Activated CD8-positive, alpha-beta memory T cell treated with anti-CD3 and anti-CD28 coated beads, Interleukin-2, amount 50 U/mL, for 4 hours (primary cell): ENCODE measurements around the gene ZNF319.

ENCODE experiments used
- DNase-seq: peaks from one replicate; pipeline ENCODE4 v3.0.0-alpha.2; 2020

ZNF319 gene

GRCh38 chr16:57951204-57951960, 49.1 kb downstream of the ZNF319 start:
- DNase-seq = no peak

- no peak for DNase-seq
Observed at GRCh38 chr16:57950382-57950781, 50.1 kb downstream of the ZNF319 start.

GRCh38 chr16:57949595-57950238, 50.8 kb downstream of the ZNF319 start:
- DNase-seq = no peak

- no peak for DNase-seq
Observed at GRCh38 chr16:57949013-57949412, 51.5 kb downstream of the ZNF319 start.

- no peak for DNase-seq
Observed at GRCh38 chr16:57948027-57948426, 52.4 kb downstream of the ZNF319 start.

- DNase-seq = no peak
Observed at GRCh38 chr16:57947261-57947660, 53.2 kb downstream of the ZNF319 start.

- no peak for DNase-seq
Observed at GRCh38 chr16:57946181-57946801, 54.2 kb downstream of the ZNF319 start.

- DNase-seq = no peak
Observed at GRCh38 chr16:57945740-57946138, 54.7 kb downstream of the ZNF319 start.

- DNase-seq = no peak
Observed at GRCh38 chr16:57944970-57945739, 55.3 kb downstream of the ZNF319 start.
